Inflammatory macrophage (primary cell): ENCODE data around the gene NCOR2.

Experiments used
- DNase-seq, 2 donors: peaks; one replicate each; pipeline ENCODE4 v3.0.0-alpha.2; 2020 to 2022

NCOR2 gene

DNA sequence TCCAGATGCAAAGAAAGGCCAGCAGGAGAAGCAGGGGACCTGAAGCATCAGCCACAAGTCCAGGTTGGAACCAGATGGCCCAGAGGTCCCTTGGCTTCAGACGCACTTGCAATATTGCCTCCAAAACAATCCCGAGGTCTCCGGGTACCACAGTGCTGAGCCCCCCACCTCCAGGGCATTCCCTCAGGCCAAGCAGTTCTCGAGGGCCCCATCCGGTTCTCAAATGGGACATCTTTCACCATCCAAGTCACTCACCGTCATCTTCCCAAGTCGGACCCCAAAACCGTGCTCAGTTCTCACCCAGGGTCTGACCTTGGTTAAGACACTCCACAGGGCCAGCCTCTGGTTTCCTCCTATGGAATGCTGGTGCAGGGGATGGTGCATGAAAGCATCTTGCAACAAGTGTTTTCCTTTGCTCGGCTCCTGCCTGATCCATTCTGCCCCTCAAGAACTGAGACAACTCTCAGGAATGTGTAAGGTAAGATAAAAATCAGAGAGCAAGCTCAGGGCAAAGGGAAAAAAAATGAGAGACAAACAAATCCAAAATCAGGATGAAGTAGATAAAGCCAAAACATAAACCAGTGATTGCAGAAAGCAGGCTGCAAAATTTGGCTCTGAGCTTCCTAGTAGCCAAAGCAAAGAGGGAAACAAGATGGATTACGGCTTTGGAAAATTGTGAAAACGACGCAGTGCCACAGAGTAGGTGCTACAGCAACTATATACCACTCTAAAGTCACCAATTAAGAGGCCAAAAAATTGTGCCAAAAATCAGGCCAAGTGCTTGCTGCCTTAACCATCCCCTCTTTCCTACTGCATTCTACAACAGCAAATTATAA lies 8.0 kb downstream of the NCOR2 start:
- no peak for DNase-seq

DNA sequence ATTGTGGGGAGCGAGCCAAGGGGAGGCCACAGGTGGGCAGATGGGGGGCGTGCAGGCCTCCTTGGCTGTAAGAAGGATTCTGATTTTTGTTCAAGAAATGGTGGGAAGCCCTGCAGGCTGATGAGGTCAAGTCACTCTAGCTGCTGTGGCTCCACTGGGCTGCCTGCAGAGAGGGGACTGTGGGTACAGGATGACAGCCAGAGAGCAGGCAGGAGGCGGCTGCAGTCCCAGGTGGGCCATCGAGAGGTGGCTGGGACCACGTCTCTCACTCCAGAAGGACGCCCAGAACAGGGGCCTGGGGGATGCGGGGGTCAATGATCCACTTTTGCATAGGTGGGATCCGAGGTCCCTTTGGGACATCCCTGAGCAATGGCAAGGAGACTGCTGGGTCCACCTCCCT lies 9.1 kb downstream of the NCOR2 start:
- DNase-seq, result no peak

DNA sequence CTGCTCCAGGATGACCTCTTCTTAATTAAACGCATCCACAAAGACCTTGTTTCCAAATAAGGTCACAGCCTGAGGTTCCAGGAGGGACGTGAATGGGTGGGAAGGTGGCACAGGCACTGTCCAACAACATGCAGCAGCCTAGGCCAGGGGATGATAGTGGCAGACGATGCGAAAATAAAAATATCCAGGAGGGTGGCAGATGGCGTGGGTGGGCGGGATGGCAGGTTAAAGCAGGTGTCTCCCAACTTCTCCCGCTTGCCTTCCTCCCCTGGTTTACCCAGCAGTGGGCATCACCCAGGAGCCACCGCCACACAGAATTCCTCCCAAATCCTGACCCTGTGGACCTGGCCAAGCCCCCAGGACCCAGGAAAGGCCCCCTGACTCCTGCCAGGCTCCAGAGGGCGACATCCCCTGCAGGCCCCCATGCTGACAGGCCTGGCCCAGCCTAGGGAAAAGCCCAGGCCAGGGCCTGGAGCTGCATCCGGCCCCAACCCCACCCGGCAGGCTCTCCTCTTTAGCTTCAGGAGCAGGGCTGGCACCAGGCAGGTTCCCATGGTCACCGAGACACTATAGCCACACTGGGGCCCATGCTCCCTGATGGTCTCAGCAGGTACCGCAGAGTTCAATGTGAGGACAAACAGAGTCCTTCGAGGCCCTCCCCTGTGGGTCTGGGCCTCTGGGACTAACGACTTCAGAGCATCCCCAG lies 9.7 kb downstream of the NCOR2 start:
- no peak for DNase-seq

DNA sequence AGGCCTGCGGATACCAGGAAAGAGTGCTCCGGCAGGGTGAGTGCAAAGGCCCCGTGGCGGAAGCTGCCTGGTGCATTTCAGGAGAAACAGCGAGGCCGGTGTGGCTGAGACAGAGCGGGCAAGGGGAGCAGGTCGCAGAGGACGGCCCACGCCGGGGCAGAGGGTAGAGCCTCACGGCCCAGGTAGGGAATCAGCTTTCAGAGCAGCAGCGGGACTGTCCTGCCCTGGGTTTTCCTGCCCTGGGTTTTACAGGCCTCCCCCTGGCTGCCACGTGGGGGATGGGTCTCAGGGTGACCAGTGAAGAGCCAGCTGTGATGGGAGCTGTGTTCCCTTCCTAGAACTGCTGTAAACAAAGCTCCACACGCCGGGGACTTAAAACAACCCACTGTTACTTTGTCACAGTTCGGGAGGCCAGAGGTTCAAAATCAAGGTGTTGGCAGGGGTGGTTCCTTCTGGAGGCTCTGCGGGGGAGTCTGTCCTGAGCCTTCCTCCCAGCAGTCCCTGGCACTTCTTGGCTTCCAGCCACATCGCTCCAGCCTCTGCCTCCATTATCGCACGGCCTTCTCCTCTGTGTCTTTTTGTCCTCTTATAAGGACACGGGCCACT lies 10.4 kb downstream of the NCOR2 start:
- DNase-seq, result no peak

DNA sequence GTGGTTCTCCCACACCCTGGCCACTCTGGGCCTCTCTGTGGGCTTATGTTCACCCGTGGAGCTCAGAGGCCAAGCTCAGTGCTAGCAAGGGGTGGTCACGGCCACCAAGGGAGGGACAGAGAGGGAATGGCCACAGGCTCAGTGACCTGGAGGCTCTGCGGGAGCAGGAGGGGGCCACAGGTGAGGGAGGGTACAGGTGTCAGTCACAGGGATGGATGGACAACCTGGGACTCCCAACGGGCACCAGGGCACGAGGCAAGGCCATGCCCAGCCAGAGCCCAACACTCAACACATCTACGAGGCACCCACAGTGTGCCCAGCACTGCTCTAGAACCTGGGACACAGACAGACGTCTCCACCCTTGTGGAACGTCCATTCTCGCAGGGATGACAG lies 11.3 kb downstream of the NCOR2 start:
- DNase-seq, result no peak

DNA sequence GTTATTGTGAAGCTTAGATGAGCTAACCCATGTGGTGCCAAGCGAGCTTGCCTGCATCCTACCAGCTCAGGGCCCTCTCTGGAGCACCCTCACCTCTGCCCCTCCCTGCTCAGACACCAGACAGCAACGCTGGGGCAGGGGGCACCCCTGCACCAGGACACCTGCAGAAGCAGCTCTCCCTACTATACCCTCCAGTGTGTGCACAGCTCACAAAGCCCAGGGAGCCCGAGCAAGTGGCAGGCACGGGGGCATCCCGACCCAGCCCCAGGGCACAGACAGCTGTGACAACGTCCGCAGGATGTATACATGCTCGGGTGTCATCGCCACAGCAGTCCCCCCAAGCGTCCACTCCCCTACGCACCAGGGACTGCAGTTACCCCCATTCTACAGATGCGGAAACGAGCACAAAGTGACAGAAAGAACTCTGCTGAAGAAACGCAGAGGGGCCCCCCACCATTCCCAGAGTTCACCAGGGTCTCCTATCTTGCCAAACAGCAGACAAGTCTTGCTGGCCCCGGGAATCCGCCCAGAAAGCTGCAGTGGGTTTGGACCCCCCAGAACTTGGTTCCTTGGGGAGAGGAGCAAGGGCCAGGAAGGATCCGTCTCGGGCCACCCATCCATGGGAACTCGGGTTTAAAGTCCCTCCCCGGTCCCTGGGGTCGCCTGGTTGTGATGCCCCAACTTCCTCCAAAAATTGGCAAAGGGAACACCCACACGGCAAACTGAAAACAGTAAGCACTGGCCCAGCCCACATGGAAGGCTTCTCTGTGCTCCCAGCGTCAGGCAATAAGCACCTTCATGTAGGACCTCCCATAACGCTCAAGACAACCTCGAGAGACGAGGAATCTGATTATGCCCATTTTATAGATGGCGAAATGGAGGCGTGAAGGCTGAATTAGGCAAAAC lies 12.0 kb downstream of the NCOR2 start:
- DNase-seq, result peak; percentile 52 to 74

DNA sequence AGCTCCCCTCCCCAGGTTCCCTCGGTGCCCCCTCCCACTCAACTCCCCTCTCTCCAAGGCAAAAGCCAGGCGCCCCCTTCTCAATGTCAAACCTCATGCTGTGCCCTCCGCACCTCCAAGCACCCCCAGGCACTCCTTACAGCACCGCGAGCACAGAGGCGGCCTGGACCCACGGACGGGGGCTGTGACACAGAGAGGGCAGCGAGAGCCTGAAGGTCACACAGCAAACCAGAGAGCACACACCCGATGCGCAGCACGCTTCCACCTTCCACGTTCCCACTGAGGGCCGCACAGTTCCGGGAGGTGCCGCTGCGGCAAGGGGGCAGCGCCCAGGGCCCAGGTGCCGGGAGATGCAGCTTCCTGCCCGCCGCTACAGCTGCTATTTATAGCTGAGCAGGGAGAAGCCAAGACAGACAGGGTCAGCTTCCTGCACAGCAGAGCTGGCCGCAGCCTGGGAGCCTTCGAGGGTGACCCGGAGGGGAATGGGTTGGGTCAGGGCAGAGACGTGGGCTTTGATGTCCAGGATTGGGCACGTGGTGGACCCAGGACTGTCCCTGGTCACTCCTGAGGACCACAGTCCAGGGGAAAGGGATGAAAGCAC lies 12.9 kb downstream of the NCOR2 start:
- no peak for DNase-seq

DNA sequence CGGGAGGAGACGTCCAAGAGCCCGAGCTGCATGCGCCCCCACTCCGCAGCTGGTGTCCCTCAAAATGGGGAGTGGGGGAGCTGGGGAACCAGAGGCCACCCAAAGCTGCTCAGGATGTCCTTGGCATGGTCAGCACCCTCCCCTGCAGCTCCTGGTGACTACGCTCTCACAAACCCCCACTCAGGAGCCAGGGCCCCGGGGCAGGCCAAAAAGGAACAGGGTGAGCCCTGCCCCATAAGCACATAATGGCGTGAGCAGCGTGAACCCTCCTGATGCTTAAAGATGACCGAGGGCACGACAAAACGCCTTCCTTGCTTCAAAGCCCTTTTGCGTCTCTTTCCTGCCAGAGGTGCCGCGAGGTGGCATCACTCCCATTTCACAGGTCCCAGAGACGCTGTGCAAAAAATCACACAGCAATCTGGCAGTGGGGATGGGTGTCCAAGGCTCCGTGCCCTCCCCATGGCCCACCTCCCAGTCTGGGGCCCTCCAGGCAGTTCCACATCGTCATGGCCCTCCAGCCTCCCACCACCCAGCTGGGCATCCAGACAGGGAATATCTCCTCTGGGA lies 13.5 kb downstream of the NCOR2 start:
- no peak for DNase-seq

DNA sequence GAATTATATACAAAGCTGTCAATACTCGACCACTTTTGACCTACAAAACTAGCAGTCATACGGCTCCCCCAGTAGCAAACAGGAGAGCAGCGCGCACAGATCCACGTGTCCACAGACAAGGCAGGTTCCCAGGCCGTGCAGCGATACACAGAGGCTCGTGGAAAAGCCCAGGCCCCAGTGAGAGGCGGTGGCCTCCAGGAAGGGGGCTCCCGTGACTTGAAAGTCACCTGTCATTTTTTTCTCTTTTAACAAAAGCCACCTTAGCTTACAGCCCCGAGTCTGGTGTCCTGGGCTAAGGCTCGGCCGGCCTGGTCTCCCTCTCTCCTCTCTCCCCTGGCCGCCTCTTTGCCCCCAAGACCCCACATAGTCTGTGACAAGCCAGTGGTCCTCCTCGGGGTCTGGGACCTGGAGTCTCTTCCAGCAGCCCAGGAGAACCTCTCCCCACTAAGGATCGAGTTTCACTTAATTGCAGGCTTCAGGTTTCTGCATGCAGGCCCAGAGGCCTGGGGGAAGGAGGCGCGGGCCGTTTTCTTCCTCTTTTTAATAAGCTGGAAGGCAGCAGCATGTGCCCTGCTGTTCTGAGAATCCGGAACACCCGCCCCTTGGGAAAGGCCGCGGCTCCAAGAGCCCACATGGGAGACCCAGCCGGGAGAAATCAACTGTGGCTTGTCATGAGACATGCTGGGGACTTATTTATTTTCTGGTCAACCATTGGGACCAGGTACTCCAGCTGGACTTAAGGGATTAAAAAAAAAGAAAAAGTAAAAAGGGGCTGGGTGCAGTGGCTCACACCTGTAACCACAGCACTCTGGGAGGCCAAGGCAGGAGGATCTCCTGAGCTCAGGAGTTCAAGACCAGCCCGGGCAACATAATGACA lies 15.9 kb downstream of the NCOR2 start:
- peak; percentile 86 to 93 for DNase-seq

DNA sequence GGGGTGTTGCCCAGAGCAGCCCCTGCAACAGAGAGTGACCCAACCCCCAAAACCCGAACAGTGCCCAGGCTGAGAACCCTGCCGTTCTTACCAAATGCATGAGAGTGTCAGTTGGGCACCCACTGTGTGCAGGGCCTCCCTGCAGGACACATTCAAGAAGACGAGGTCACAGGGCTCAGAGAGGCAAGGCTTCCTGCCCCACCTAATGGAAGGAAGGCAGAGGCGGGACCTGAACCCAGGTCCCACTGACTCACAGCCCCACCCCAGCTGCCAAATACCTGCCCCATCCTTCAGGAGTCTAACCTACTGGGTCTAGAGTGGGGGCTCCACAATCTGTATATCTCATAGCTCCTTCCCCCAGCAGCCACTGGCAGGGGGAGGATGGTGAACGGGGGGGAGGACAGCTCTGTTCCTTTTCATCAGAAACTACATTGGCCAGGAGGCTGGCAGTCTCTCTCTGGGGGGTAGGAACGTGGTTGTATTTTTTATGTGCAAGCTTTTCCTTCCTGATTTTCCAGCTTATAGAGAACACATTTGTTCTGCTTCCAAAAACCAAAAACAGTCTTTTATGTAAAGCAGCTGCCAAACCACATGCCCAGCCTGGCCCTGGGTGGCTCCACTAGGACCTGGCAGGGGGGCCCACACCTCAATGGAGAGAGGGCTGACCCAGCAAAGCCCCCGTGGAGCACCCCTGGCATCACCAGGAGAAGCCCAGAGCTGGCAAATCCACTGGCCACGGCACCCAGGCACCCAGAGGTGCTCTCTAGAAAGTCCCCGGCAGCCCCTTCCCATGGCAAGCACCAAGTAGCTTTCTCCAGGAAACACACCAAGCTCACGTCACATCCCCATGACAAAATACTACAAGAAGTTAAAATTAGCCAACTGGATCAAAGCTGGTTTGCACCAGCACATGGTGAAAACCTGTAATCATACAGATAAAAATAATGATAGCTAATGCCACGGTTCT lies 17.0 kb downstream of the NCOR2 start:
- peak; percentile 58 to 59 for DNase-seq

DNA sequence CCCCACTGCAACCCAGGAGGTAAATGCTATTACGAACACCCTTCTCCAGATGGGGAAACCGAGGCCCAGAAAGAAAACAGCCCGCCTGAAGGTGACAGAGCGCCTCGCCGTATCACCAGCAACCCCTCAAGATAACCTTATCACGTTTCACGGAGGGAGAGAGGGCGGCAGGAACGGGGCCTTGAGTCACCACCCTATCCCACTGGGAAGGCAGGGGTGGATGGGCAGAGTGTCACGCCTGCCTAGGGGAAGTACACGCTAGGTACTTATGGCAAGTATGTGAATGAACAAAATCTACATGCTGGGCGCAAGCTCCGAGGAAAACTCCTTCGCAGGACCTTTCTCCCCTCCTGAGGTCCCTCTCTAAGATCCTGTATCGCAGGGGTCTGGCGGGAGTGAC lies 17.8 kb downstream of the NCOR2 start:
- peak in 1 of 2 donors; percentile 29 for DNase-seq

DNA sequence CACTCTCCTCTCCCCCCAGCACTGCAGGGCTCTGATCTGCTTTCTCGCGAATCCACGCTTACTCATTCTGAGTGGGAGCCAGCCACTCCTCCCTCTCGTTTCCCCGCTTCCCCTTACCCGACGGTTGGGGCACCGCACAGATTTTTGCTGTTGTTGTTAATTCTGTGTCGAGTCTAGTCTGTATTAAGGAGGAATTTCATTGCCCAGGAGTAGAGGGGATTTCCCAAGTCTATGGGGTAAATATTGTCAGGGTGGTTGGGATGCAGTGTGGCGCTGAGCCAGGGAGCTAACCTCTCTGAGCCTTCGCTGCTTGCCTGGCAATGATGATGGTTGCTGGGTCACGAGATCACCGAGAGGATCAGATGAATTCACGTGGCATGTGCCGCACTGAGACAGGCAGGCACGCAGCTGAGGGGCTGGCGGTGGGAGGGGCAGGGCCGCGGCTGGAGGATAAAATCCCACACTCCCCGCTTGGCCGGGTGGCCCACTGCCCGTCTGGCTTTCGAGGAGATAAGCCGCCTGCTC lies 18.5 kb downstream of the NCOR2 start:
- DNase-seq, result peak; percentile 83 to 89

DNA sequence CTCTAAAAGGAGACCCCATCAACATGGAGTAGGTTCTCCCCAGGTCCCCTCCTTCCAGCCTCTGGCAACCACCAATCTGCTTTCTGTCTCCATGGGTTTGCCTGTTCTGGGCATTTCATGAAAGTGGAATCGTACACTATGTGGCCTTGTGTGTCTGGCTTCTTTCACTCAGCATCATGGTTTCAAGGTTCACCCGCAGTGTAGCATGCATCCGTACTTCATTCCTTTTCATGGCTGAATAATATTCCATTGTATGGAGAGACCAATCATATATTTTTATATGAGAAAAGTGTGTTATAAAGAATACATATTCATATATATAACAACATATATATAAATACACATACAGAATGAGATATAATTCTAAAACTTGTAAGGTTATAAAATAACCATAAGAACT lies 19.8 kb downstream of the NCOR2 start:
- DNase-seq, result no peak

DNA sequence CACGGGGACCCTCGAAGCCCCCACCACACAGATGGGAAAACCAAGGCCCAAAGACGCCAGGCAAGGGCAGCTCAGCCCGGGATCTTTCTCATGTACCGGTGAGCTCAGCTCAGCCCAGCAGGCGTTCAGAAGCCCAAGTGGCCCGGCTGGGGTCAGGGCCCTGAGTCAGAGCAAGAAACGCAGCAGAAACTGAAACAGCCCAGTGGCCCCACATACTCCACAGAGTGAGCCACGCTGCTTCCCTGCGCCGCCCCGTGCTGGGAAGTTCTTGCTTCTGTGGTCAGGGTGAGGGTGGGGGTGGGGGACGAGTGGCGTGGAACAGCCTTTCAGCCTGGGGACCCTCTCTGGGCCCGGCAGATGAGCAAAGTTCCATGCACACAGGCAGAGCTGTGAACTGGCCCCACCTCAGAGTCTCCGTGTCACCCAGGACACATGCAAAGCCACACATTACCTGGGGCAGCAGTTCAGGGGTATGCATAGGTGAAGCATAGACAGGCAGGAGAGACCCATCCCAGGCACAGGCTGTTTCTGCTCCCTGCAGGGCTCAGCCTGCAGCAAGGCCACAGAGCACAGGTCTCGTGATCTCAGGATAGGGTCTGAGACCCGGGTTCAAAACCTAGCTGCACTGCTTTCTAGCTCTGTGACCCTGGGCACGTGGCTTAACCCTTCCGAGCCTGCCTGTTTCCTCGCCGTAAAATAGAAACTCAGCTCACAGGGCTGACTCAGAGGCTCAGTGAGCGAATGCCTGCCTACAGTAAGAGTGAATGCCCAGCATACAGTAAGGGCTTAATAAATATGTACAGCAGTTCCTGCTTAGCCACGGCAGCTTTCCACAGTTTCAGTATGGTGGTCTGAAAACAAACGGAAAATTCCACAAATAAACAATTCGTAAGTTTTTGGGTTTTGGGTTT lies 21.6 kb downstream of the NCOR2 start:
- peak; percentile 66 to 81 for DNase-seq

DNA sequence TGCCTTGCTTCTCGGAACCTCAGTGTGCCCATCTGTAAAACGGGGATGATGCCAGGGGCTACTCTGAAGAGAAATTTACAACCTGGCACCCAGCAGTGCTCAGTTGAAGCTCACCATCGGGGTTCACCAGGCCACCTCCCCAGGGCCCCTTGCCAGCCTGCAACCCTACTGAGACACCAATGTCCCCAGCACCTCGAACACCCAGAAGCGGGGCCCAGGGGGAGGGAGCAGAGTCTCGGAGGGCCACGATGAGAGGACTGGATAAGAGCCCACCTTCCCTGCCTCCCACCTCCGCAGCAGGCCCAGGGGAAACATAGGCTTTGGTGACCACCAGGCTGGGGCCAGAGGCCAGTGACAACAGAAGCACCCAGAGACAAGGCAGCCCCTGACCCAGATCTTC lies 22.4 kb downstream of the NCOR2 start:
- DNase-seq, result no peak

DNA sequence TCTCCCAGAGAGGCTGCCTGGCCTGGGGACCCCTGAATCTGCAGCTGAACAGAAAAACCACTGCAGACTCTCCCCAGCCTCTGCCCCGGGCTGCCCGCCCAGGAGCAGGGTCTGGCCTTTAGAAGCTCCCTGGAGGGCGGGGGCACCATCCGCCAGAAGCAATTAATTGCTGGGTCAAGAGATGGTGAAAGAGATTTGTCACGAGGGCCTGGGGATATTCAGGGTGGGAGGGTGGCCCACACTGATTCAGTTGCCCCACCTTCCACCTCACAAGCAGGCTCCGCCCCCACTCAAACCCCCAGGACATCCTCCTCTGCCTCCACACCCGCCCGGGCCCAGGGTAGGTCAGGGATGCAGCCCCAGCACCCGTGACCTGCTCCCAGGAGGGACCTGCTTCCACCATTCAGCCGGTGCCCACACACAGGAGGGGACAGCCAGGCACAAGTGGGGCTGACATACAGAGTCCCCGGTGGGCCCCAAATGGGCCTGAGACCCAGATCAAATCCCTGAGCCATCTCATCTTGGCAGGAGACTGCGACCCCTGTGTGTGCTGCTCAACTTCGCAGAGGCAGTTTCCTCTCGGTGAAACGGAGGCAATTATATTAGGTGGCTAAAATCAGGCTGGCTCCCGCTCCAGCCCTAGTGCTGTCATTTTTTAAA lies 23.0 kb downstream of the NCOR2 start:
- DNase-seq, result no peak

DNA sequence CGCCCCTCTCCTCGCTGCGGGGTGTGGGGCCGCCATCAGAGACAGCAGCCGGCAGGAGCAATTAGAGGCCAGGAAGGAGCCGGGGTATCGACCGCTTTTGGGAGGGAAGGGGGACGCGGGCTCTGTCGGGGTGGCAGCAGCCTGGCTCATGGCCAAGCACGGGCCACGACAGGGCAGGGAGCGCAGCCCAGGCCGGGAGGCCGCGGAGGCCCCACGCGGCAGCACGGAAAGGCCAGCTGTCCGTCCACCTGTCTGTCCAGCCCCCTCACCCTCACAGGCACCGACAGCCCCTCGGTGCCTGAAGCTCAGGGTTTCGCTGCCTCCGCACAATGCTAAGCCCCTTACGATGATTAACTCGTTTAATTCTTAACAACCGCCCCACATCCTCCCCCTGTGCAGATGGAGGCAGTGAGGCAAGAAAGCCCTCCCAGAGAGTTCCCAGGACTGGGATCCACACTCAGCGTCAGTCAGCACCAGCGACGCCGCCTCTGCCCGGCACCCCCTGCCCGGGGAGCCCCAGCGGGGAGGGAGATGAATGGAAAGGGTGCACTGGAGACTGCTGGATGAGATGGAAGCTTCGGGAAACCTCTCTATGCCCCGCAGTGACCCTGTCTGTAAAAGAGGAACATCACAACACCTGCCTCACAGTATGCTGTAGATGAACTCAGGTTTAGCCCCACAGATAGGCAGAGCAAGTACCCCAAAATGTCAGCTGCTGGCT lies 23.7 kb downstream of the NCOR2 start:
- DNase-seq, result no peak
